HepG2 (cell line): ENCODE results near the gene FAF2. TPM values are rescaled to one million over a fixed set of nuclear protein-coding genes. Genes with fewer than 3 reads are reported as not detected.
A peak's percentile ranks its signal among the peaks of the same experiment; 100 is the strongest.

Experiments used
- ARID3A ChIP-seq: IDR thresholded peaks from 2 replicates; pipeline ENCODE4 v1.6.1; 2012; ENCODE audit warnings: low read depth, low read length, improper control_type of control experiment
- BCL6 ChIP-seq: IDR thresholded peaks from 2 replicates; pipeline ENCODE4 v1.6.1; 2016; ENCODE audit warnings: missing genetic modification reagents, missing compliant biosample characterization
- BORCS8-MEF2B ChIP-seq: sonication (generic); formaldehyde crosslinking; IDR thresholded peaks from 2 replicates; pipeline ENCODE4 v1.8.0; 2022; ENCODE audit warnings: mild to moderate bottlenecking, missing genetic modification reagents
- CAMTA2 ChIP-seq: sonication (generic); formaldehyde crosslinking; IDR thresholded peaks from 2 replicates; pipeline ENCODE4 v1.4.0; 2020; ENCODE audit warnings: mild to moderate bottlenecking, missing genetic modification reagents, borderline replicate concordance
- CBX2 ChIP-seq, 2 experiments: fragments of 200-600 bp in 1 of 2; sonication (generic); formaldehyde crosslinking in 1 of 2; IDR thresholded peaks; 2 replicates each; pipeline versions ENCODE4 v1.7.0 to v1.8.1; 2018 to 2022; ENCODE audit warnings: low read depth in 2 of 2, low read length in 1 of 2, mild to moderate bottlenecking in 1 of 2, missing genetic modification reagents in 1 of 2
- CENPT ChIP-seq: sonication (generic); formaldehyde crosslinking; IDR thresholded peaks from 2 replicates; pipeline ENCODE4 v1.8.0; 2022; ENCODE audit warnings: low read depth, mild to moderate bottlenecking, moderate library complexity, missing genetic modification reagents
- FOXA3 ChIP-seq: IDR thresholded peaks from 2 replicates; pipeline ENCODE4 v1.6.1; 2016; ENCODE audit warnings: missing genetic modification reagents, missing compliant biosample characterization
- GATA4 ChIP-seq: sonication (generic); IDR thresholded peaks from 2 replicates; pipeline ENCODE4 v1.6.1; 2016; ENCODE audit warnings: antibody characterized with exemption, low read depth, borderline replicate concordance
- HES4 ChIP-seq: sonication (generic); formaldehyde crosslinking; IDR thresholded peaks from 2 replicates; pipeline ENCODE4 v1.9.0; 2021; ENCODE audit warnings: mild to moderate bottlenecking, missing genetic modification reagents, borderline replicate concordance
- NFATC3 ChIP-seq: sonication (generic); formaldehyde crosslinking; IDR thresholded peaks from 2 replicates; pipeline ENCODE4 v1.5.1; 2020; ENCODE audit warnings: mild to moderate bottlenecking, missing genetic modification reagents
- SAP130 ChIP-seq: IDR thresholded peaks from 2 replicates; pipeline ENCODE4 v1.6.1; 2016; ENCODE audit warnings: low read depth
- SOX6 ChIP-seq, 2 experiments: fragments of 450-650 bp in 1 of 2; sonication (generic) in 1 of 2; formaldehyde crosslinking in 1 of 2; IDR thresholded peaks; 2 replicates each; pipeline versions ENCODE4 v1.4.0 to v1.6.1; 2017 to 2020; ENCODE audit warnings: antibody characterized with exemption in 1 of 2, mild to moderate bottlenecking in 1 of 2, missing genetic modification reagents in 1 of 2
- TBX2 ChIP-seq: sonication (generic); formaldehyde crosslinking; IDR thresholded peaks from 2 replicates; pipeline ENCODE4 v1.5.0; 2020; ENCODE audit warnings: missing genetic modification reagents, mild to moderate bottlenecking, borderline replicate concordance
- TGIF2 ChIP-seq: IDR thresholded peaks from 2 replicates; pipeline ENCODE4 v1.6.1; 2016; ENCODE audit warnings: control low read depth, missing compliant biosample characterization
- YEATS4 ChIP-seq: sonication (generic); formaldehyde crosslinking; IDR thresholded peaks from 2 replicates; pipeline ENCODE4 v1.4.0; 2020; ENCODE audit warnings: missing genetic modification reagents, borderline replicate concordance
- ZFP36 ChIP-seq: fragments of 150-350 bp; IDR thresholded peaks from 2 replicates; pipeline ENCODE4 v1.6.1; 2018; ENCODE audit warnings: borderline replicate concordance, low read length, low read depth; ENCODE audit not compliant: partially characterized antibody
- ZNF354B ChIP-seq: sonication (generic); formaldehyde crosslinking; IDR thresholded peaks from 2 replicates; pipeline ENCODE4 v1.8.0; 2022; ENCODE audit warnings: mild to moderate bottlenecking, missing genetic modification reagents
- ZNF598 ChIP-seq: sonication (generic); formaldehyde crosslinking; IDR thresholded peaks from 2 replicates; pipeline ENCODE4 v1.5.1; 2020; ENCODE audit warnings: mild to moderate bottlenecking, missing genetic modification reagents, borderline replicate concordance
- ZNF629 ChIP-seq: sonication (generic); formaldehyde crosslinking; conservative IDR thresholded peaks from 2 replicates; pipeline ENCODE4 v1.5.0; 2020; ENCODE audit warnings: missing genetic modification reagents
- ZNF639 ChIP-seq: conservative IDR thresholded peaks from 2 replicates; pipeline ENCODE4 v1.6.1; 2018; ENCODE audit warnings: missing genetic modification reagents
- ZNF740 ChIP-seq: sonication (generic); formaldehyde crosslinking; IDR thresholded peaks from 2 replicates; pipeline ENCODE4 v1.4.0; 2020; ENCODE audit warnings: missing genetic modification reagents
- polyA plus RNA-seq, 8 experiments: library from polyadenylated mRNA; depleted of rRNA in 3 of 8; stranded (reverse) in 7 of 8; unstranded in 1 of 8; fragments of >200 nt; fragmentation: Illumina TruSeq in 4 of 8; extraction: Trizol in 4 of 8; gene quantifications; 2 replicates each; pipeline versions ENCODE4 v1.2.1 to v1.2.3, GENCODE V29; 2011 to 2016; ENCODE audit warnings: low read depth in 4 of 8, missing spikeins in 1 of 8, mixed read lengths in 1 of 8; ENCODE audit not compliant: insufficient read depth in 1 of 8
- total RNA-seq, 5 experiments: library from RNA; depleted of rRNA; stranded (reverse); fragments of >200 nt; fragmentation: Illumina TruSeq; extraction: Trizol; gene quantifications; 2 replicates each; pipeline ENCODE4 v1.2.3, GENCODE V29; 2016; ENCODE audit warnings: low read depth in 1 of 5
- TF ChIP-seq, protein P1 (sequence below): IDR thresholded peaks from 2 replicates; pipeline ENCODE4 v1.6.1; 2016; ENCODE audit warnings: missing compliant biosample characterization, missing genetic modification reagents, borderline replicate concordance
- TF ChIP-seq, protein P2 (sequence below): IDR thresholded peaks from 2 replicates; pipeline ENCODE4 v1.6.1; 2016; ENCODE audit warnings: control low read depth

FAF2 gene
- total and polyA plus RNA-seq, 2 of the 13 experiments (the other 11 are each of a cell fraction or from before 2014, with no cell fraction given), result 27.8 to 34.3 TPM

GRCh38 chr5:176440927-176441706, 7.1 kb upstream of the FAF2 start (continued):
- TF ChIP-seq ARID3A (peak; percentile 84), ZNF639 (CRISPR knock-in tag) (no peak), YEATS4 (CRISPR knock-in tag) (peak; percentile 15; the same call in 1 of the 2 replicates), ZNF629 (CRISPR knock-in tag) (no peak), ZNF354B (CRISPR knock-in tag) (no peak), FOXA3 (CRISPR knock-in tag) (peak; percentile 16; the same call in 1 of the 2 replicates), BCL6 (CRISPR knock-in tag) (peak; percentile 55), SOX6 (IDR thresholded peaks at IDR 0.05) (no peak), SOX6 (CRISPR knock-in tag; IDR thresholded peaks at IDR 0.05) (0 out of 2 replicates have a peak, but pooled peaks have one; percentile 23), ZNF598 (peak; percentile 57; the same call in 1 of the 2 replicates), CAMTA2 (CRISPR knock-in tag) (no peak), CBX2 (IDR thresholded peaks at IDR 0.05; ENCODE audit: low read depth, low read length) (no peak), CBX2 (CRISPR knock-in tag; IDR thresholded peaks at IDR 0.05; ENCODE audit: low read depth) (no peak), ZNF740 (CRISPR knock-in tag) (no peak), CENPT (no peak), SAP130 (CRISPR knock-in tag) (0 out of 2 replicates have a peak, but pooled peaks have one; percentile 46), BORCS8-MEF2B (CRISPR knock-in tag) (no peak), GATA4 (no peak), HES4 (CRISPR knock-in tag) (peak; percentile 55; the same call in 1 of the 2 replicates), TBX2 (CRISPR knock-in tag) (peak; percentile 45; the same call in 1 of the 2 replicates), TGIF2 (0 out of 2 replicates have a peak, but pooled peaks have one; percentile 20), NFATC3 (no peak), ZFP36 (no peak)
- TF ChIP-seq, protein P1, sequence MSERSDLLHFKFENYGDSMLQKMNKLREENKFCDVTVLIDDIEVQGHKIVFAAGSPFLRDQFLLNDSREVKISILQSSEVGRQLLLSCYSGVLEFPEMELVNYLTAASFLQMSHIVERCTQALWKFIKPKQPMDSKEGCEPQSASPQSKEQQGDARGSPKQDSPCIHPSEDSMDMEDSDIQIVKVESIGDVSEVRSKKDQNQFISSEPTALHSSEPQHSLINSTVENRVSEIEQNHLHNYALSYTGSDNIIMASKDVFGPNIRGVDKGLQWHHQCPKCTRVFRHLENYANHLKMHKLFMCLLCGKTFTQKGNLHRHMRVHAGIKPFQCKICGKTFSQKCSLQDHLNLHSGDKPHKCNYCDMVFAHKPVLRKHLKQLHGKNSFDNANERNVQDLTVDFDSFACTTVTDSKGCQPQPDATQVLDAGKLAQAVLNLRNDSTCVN (CRISPR knock-in tag), result no peak
- TF ChIP-seq, protein P2, sequence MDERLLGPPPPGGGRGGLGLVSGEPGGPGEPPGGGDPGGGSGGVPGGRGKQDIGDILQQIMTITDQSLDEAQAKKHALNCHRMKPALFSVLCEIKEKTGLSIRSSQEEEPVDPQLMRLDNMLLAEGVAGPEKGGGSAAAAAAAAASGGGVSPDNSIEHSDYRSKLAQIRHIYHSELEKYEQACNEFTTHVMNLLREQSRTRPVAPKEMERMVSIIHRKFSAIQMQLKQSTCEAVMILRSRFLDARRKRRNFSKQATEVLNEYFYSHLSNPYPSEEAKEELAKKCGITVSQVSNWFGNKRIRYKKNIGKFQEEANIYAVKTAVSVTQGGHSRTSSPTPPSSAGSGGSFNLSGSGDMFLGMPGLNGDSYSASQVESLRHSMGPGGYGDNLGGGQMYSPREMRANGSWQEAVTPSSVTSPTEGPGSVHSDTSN (CRISPR knock-in tag), result no peak
